K562 (cell line): ENCODE data around the gene SUCNR1.

ENCODE experiments used
- MTA1 ChIP-seq: fragments of 450-650 bp; IDR thresholded peaks from 2 replicates; pipeline ENCODE4 v1.6.1; 2017; ENCODE audit warnings: borderline replicate concordance
- ZNF277 ChIP-seq: fragments of 250-450 bp; sonication (Bioruptor Pico); IDR thresholded peaks from 2 replicates; pipeline ENCODE4 v1.8.0; 2022; ENCODE audit warnings: inconsistent platforms, mild to moderate bottlenecking, moderate library complexity, borderline replicate concordance

- no peak for TF ChIP-seq MTA1
- no peak for TF ChIP-seq ZNF277 (CRISPR knock-in tag)
These were observed 57.7 kb downstream of the SUCNR1 start for GRCh38 chr3:151931171-151931570.
